Keratinocyte (primary cell): Measurements from ENCODE around the gene AZIN2. TPM values are rescaled to one million over a fixed set of nuclear protein-coding genes. Genes with fewer than 3 reads are reported as not detected.

Source experiments
- DNase-seq: peaks from one replicate; pipeline ENCODE4 v3.0.0-alpha.2; 2011; ENCODE audit warnings: low read depth, missing footprints, low spot score
- FAIRE-seq: peaks from 2 replicates; lab custom pipeline; 2011; peaks lifted over from hg19 to GRCh38; lab: Jason Lieb, UNC
- H2AFZ ChIP-seq: 2 replicates; pipeline ENCODE4 v1.6.0; 2012; ENCODE audit warnings: low read length, control low read depth, inconsistent platforms; ENCODE audit not compliant: control insufficient read depth
- H3K27ac ChIP-seq: 2 replicates; pipeline ENCODE4 v1.5.1; 2011; ENCODE audit warnings: low read length; ENCODE audit not compliant: control insufficient read depth, insufficient read depth
- H3K27me3 ChIP-seq: 3 replicates; pipeline ENCODE4 v1.6.0; 2011; ENCODE audit warnings: low read length; ENCODE audit not compliant: control insufficient read depth, insufficient read depth; ENCODE audit errors: extremely low read depth
- H3K36me3 ChIP-seq, 2 experiments: 2 replicates in 1 of 2; 3 replicates in 1 of 2; pipeline ENCODE4 v1.5.1; 2011; ENCODE audit warnings: low read length in 2 of 2, mild to moderate bottlenecking in 1 of 2; ENCODE audit not compliant: control insufficient read depth in 2 of 2, insufficient read depth in 2 of 2; ENCODE audit errors: extremely low read depth in 1 of 2
- H3K4me1 ChIP-seq: 3 replicates; pipeline ENCODE4 v1.5.1; 2011; ENCODE audit warnings: low read length; ENCODE audit not compliant: control insufficient read depth, insufficient read depth; ENCODE audit errors: extremely low read depth
- H3K4me2 ChIP-seq: 3 replicates; pipeline ENCODE4 v1.6.0; 2011; ENCODE audit warnings: low read depth, low read length; ENCODE audit not compliant: control insufficient read depth, insufficient read depth; ENCODE audit errors: extremely low read depth
- H3K4me3 ChIP-seq, 3 experiments: fragments of 200-600 bp in 1 of 3; sonication (generic) in 1 of 3; 2 replicates in 2 of 3; 3 replicates in 1 of 3; pipeline ENCODE4 v1.5.1; 2011 to 2016; ENCODE audit warnings: low read length in 3 of 3, mild to moderate bottlenecking in 3 of 3, control low read depth in 2 of 3, inconsistent platforms in 1 of 3, low read depth in 1 of 3, mixed read lengths in 1 of 3, mixed run types in 1 of 3, moderate library complexity in 1 of 3; ENCODE audit not compliant: control insufficient read depth in 2 of 3, insufficient read depth in 2 of 3; ENCODE audit errors: extremely low read depth in 1 of 3
- H3K79me2 ChIP-seq: 2 replicates; pipeline ENCODE4 v1.6.0; 2012; ENCODE audit warnings: low read length; ENCODE audit not compliant: control insufficient read depth, insufficient read depth
- H3K9ac ChIP-seq: 3 replicates; pipeline ENCODE4 v1.6.0; 2011; ENCODE audit warnings: low read length; ENCODE audit not compliant: control insufficient read depth, insufficient read depth; ENCODE audit errors: extremely low read depth
- H3K9me1 ChIP-seq: 3 replicates; pipeline ENCODE4 v1.6.0; 2011; ENCODE audit warnings: low read length; ENCODE audit not compliant: control insufficient read depth, insufficient read depth; ENCODE audit errors: extremely low read depth
- H3K9me3 ChIP-seq: 2 replicates; pipeline ENCODE4 v1.5.1; 2012; ENCODE audit warnings: low read depth, low read length; ENCODE audit not compliant: control insufficient read depth
- H4K20me1 ChIP-seq: 3 replicates; pipeline ENCODE4 v1.6.0; 2011; ENCODE audit warnings: low read length; ENCODE audit not compliant: control insufficient read depth, insufficient read depth; ENCODE audit errors: extremely low read depth
- EZH2 ChIP-seq: IDR thresholded peaks from one replicate; pipeline ENCODE4 v1.6.1; 2012; ENCODE audit warnings: inconsistent platforms, mild to moderate bottlenecking, low read length, moderate library complexity
- dilution Hi-C: fragments of 300-500 bp; cut with MboI; formaldehyde crosslinking; loops from one replicate; pipeline ENCODE4 v1.7.0; 2020; ENCODE audit warnings: low sequenced_read_pairs; ENCODE audit not compliant: extremely low pct_ligation_motif_present
- polyA plus RNA-seq, 5 experiments: library from polyadenylated mRNA; depleted of rRNA in 3 of 5; stranded (reverse) in 3 of 5; stranded (forward) in 1 of 5; unstranded in 1 of 5; fragments of >200 nt; gene quantifications; 1 replicate in 1 of 5; 2 replicates in 3 of 5; 3 replicates in 1 of 5; pipeline versions ENCODE4 v1.2.1 to v1.2.3, GENCODE V29; 2011 to 2012; ENCODE audit warnings: missing spikeins in 2 of 5, low read depth in 1 of 5, low replicate concordance in 1 of 5
- TF ChIP-seq, protein P1 (sequence below), 3 experiments: IDR thresholded peaks in 1 of 3; conservative IDR thresholded peaks in 1 of 3; optimal IDR thresholded peaks in 1 of 3; 2 replicates in 2 of 3; 3 replicates in 1 of 3; pipeline versions ENCODE3 to v1.5.1; 2011; ENCODE audit warnings: low read length in 3 of 3, mild to moderate bottlenecking in 3 of 3, moderate library complexity in 2 of 3, control low read depth in 1 of 3, inconsistent platforms in 1 of 3; ENCODE audit not compliant: insufficient read depth in 2 of 3; ENCODE audit errors: extremely low read depth in 1 of 3

AZIN2 gene
- polyA plus RNA-seq, 1 donor (not counting 4 experiments of a cell fraction or from before 2014, with no cell fraction given), result 6.7 TPM

DNA sequence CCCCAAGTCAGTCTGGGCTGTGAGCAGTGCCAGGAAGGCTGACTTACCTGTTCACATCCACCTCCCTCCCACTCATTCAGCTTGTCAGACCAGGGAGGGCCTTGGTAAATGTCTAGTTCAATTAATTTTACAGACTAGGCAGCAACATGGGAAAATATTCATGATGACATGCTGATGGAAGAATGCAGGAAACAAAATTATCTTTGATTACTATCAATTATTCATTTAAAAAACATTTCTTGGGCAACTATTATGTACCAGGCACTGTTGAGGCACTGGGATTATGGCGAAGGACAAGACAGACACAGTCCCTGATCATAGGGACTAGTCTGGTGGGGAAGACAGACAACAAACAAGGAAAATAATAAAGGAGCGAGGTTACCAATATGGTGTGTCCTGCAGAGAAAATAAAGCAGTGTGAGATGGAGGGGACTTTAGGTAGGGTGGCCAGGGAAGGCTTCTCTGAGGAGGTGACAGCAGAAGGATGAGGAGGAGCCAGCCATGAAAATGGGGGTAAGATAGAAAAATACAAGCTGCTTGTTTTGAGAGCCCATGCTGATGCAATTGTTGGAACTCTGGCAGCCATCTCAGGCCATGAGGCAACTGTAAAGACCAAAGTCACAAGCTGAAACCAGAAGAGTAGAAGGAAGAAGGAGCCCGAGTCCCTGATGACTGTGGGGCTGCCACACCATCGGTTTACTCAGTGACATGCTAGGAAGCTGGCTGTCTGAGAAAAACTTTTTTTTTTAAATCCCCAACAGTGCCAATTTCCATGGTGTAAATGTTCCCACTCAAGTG lies 86.9 kb downstream of the AZIN2 start:
- Histone ChIP-seq H3K27me3 (no peaks in the 10 kb centered on the region), H3K27ac (peak overlapping the region; percentile 18), H3K4me2 (peak overlapping the region; percentile 19), H3K9ac (peak overlapping the region; percentile 13), H3K4me1 (peaks cover 14% of the 10 kb centered on the region), H3K4me3 (no peak overlapping the region), H3K79me2 (no peaks in the 10 kb centered on the region), H3K9me1 (no peaks in the 10 kb centered on the region), H3K9me3 (no peaks in the 10 kb centered on the region), H2AFZ (no peak overlapping the region), H4K20me1 (no peaks in the 10 kb centered on the region), H3K36me3 (peaks cover 0 to 9% of the 10 kb centered on the region in 2 experiments)
- FAIRE-seq (peak; percentile 13), DNase-seq (no peak)
- TF ChIP-seq EZH2, result no peak
- TF ChIP-seq, protein P1, sequence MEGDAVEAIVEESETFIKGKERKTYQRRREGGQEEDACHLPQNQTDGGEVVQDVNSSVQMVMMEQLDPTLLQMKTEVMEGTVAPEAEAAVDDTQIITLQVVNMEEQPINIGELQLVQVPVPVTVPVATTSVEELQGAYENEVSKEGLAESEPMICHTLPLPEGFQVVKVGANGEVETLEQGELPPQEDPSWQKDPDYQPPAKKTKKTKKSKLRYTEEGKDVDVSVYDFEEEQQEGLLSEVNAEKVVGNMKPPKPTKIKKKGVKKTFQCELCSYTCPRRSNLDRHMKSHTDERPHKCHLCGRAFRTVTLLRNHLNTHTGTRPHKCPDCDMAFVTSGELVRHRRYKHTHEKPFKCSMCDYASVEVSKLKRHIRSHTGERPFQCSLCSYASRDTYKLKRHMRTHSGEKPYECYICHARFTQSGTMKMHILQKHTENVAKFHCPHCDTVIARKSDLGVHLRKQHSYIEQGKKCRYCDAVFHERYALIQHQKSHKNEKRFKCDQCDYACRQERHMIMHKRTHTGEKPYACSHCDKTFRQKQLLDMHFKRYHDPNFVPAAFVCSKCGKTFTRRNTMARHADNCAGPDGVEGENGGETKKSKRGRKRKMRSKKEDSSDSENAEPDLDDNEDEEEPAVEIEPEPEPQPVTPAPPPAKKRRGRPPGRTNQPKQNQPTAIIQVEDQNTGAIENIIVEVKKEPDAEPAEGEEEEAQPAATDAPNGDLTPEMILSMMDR (optimal IDR thresholded peaks at IDR 0.05 in 1 of 3, IDR thresholded peaks at IDR 0.05 in 1 of 3, conservative IDR thresholded peaks at IDR 0.05 in 1 of 3; ENCODE audit: extremely low read depth in 1 of 3, insufficient read depth in 2 of 3, low read length in 3 of 3), result no peak
- dilution Hi-C loops, result no loop called here

DNA sequence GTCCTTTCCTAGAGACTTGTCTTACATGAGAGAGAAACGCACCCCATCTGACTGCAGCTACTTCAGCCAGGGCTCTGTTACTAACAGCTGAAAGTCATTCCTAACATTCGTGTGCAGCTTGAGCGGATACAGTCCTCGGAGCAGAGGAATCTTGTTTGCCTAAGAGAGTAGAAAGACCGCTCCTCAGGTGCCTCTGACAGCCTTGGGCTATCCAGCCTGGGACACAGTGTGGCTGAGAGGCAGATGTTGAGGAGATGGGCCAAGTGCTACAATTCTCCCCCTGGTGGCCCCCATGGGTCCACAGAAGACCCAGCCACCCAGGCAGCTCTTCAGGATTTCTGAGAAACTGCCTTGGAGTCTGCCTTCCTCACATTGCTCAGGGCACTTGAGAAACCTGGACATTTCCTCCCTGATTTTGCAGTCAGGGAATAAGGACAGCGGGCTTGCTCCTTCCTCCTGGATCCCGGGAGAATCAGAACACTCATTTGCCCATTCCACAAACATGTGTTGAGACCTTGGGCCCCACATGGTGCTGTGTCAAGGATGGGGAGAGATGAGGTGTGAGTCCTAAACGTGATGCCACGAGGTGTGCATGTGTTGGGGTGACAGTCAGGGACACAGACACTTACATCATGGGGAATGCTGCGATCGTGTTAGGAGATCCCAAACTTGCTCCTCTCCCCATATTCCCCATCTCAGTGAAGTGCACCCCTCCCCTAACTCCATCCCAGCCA lies 87.8 kb downstream of the AZIN2 start:
- Histone ChIP-seq H3K9me3 (no peaks in the 10 kb centered on the region), H3K4me3 (no peak overlapping the region), H3K27ac (no peak overlapping the region), H3K4me2 (no peak overlapping the region), H2AFZ (no peak overlapping the region), H4K20me1 (no peaks in the 10 kb centered on the region), H3K9me1 (no peaks in the 10 kb centered on the region), H3K4me1 (peaks cover 14% of the 10 kb centered on the region), H3K27me3 (no peaks in the 10 kb centered on the region), H3K36me3 (peaks cover 0 to 9% of the 10 kb centered on the region in 2 experiments), H3K9ac (no peak overlapping the region), H3K79me2 (no peaks in the 10 kb centered on the region)
- FAIRE-seq (no peak), DNase-seq (no peak)
- TF ChIP-seq, protein P1 (optimal IDR thresholded peaks at IDR 0.05 in 1 of 3, IDR thresholded peaks at IDR 0.05 in 1 of 3, conservative IDR thresholded peaks at IDR 0.05 in 1 of 3; ENCODE audit: extremely low read depth in 1 of 3, insufficient read depth in 2 of 3, low read length in 3 of 3), result no peak
- no peak for TF ChIP-seq EZH2
- dilution Hi-C loops, result no loop called here
